Measurements from ENCODE around the gene HPN.
"Not testable (repeated sequence)": the region's sequence is repeated elsewhere in the genome, so short reads cannot be mapped to it uniquely, and the experiment has no call there.

Gene HPN

GRCh38 chr19:35009424-35010415 is 31.8 kb upstream of the HPN start:
- no peak for DNase-seq (ENCODE audit: low read depth in 3 of 3)

GRCh38 chr19:35011091-35011689 is 30.3 kb upstream of the HPN start:
- DNase-seq (ENCODE audit: low read depth in 3 of 3) = no peak

GRCh38 chr19:35011737-35012682 is 29.5 kb upstream of the HPN start:
- no peak for DNase-seq (ENCODE audit: low read depth in 3 of 3)

- DNase-seq (ENCODE audit: low read depth in 3 of 3) = peak; percentile 65 to 77 (median 68)
Measured at GRCh38 chr19:35013041-35013819, 28.3 kb upstream of the HPN start.

GRCh38 chr19:35013820-35014754 is 27.4 kb upstream of the HPN start:
- no peak for DNase-seq (ENCODE audit: low read depth in 3 of 3)

- not testable (repeated sequence) for DNase-seq (ENCODE audit: low read depth in 3 of 3)
Measured at GRCh38 chr19:35014774-35015173, 26.7 kb upstream of the HPN start.

GRCh38 chr19:35015270-35015953 is 26.1 kb upstream of the HPN start:
- DNase-seq (ENCODE audit: low read depth in 3 of 3) = no peak

- no peak for DNase-seq (ENCODE audit: low read depth in 3 of 3)
Measured at GRCh38 chr19:35015954-35016351, 25.6 kb upstream of the HPN start.

- DNase-seq (ENCODE audit: low read depth in 3 of 3) = no peak
Measured at GRCh38 chr19:35017507-35017906, 24.0 kb upstream of the HPN start.

- no peak for DNase-seq (ENCODE audit: low read depth in 3 of 3)
Measured at GRCh38 chr19:35018379-35018778, 23.1 kb upstream of the HPN start.

GRCh38 chr19:35019144-35019543 is 22.4 kb upstream of the HPN start:
- no peak for DNase-seq (ENCODE audit: low read depth in 3 of 3)

- DNase-seq (ENCODE audit: low read depth in 3 of 3) = no peak
Measured at GRCh38 chr19:35021016-35021415, 20.5 kb upstream of the HPN start.

- DNase-seq (ENCODE audit: low read depth in 3 of 3) = no peak
Measured at GRCh38 chr19:35021596-35021995, 19.9 kb upstream of the HPN start.

- DNase-seq (ENCODE audit: low read depth in 3 of 3) = no peak
Measured at GRCh38 chr19:35022460-35022859, 19.1 kb upstream of the HPN start.

- no peak for DNase-seq (ENCODE audit: low read depth in 3 of 3)
Measured at GRCh38 chr19:35023428-35023827, 18.1 kb upstream of the HPN start.

- no peak for DNase-seq (ENCODE audit: low read depth in 3 of 3)
Measured at GRCh38 chr19:35024095-35024494, 17.4 kb upstream of the HPN start.

GRCh38 chr19:35025969-35026368 is 15.6 kb upstream of the HPN start:
- no peak for DNase-seq (ENCODE audit: low read depth in 3 of 3)

GRCh38 chr19:35026418-35026817 is 15.1 kb upstream of the HPN start:
- no peak for DNase-seq (ENCODE audit: low read depth in 3 of 3)

GRCh38 chr19:35027009-35027408 is 14.5 kb upstream of the HPN start:
- DNase-seq (ENCODE audit: low read depth in 3 of 3) = no peak
